ENCODE data around the gene HSDL2.

Gene HSDL2

GRCh38 chr9:112447283-112447761 is 67.4 kb downstream of the HSDL2 start:
- Histone ChIP-seq H3K79me2 (no peaks in the 10 kb centered on the region), H3K4me3 (ENCODE audit: low read depth, low read length) (no peak overlapping the region), H3K9ac (no peak overlapping the region), H3K4me1 (no peaks in the 10 kb centered on the region), H3K4me2 (ENCODE audit: low read length) (no peak overlapping the region), H3K27me3 (ENCODE audit: control insufficient read depth, insufficient read depth, low read length) (no peaks in the 10 kb centered on the region), H2AFZ (no peak overlapping the region), H3K27ac (no peak overlapping the region), H3K9me3 (ENCODE audit: control insufficient read depth, low read length) (no peaks in the 10 kb centered on the region), H3K36me3 (ENCODE audit: control insufficient read depth, insufficient read depth, low read length) (no peaks in the 10 kb centered on the region)
- TF ChIP-seq CTCF (IDR thresholded peaks at IDR 0.05): no peak

- Histone ChIP-seq H3K79me2 (no peaks in the 10 kb centered on the region), H3K27me3 (ENCODE audit: control insufficient read depth, insufficient read depth, low read length) (no peaks in the 10 kb centered on the region), H3K36me3 (ENCODE audit: control insufficient read depth, insufficient read depth, low read length) (no peaks in the 10 kb centered on the region), H2AFZ (no peak overlapping the region), H3K4me3 (ENCODE audit: low read depth, low read length) (no peak overlapping the region), H3K9ac (no peak overlapping the region), H3K9me3 (ENCODE audit: control insufficient read depth, low read length) (no peaks in the 10 kb centered on the region), H3K4me2 (ENCODE audit: low read length) (no peak overlapping the region), H3K27ac (no peak overlapping the region), H3K4me1 (no peaks in the 10 kb centered on the region)
- TF ChIP-seq CTCF (IDR thresholded peaks at IDR 0.05): no peak
Observed at GRCh38 chr9:112462855-112463254, 82.9 kb downstream of the HSDL2 start.

- H3K27ac ChIP-seq: no peak overlapping the region
- H3K36me3 ChIP-seq (ENCODE audit: control insufficient read depth, insufficient read depth, low read length): no peaks in the 10 kb centered on the region
- no peaks in the 10 kb centered on the region for H3K4me1 ChIP-seq
- no peaks in the 10 kb centered on the region for H3K9me3 ChIP-seq (ENCODE audit: control insufficient read depth, low read length)
- no peak overlapping the region for H3K9ac ChIP-seq
- no peak overlapping the region for H2AFZ ChIP-seq
- no peaks in the 10 kb centered on the region for H3K27me3 ChIP-seq (ENCODE audit: control insufficient read depth, insufficient read depth, low read length)
- TF ChIP-seq CTCF (IDR thresholded peaks at IDR 0.05): no peak
- H3K4me2 ChIP-seq (ENCODE audit: low read length): no peak overlapping the region
- H3K4me3 ChIP-seq (ENCODE audit: low read depth, low read length): no peak overlapping the region
- H3K79me2 ChIP-seq: no peaks in the 10 kb centered on the region
Observed at GRCh38 chr9:112465352-112465751, 85.4 kb downstream of the HSDL2 start.

GRCh38 chr9:112472996-112473395 is 93.1 kb downstream of the HSDL2 start:
- Histone ChIP-seq H3K4me2 (ENCODE audit: low read length) (no peak overlapping the region), H3K27ac (no peak overlapping the region), H3K9me3 (ENCODE audit: control insufficient read depth, low read length) (no peaks in the 10 kb centered on the region), H3K36me3 (ENCODE audit: control insufficient read depth, insufficient read depth, low read length) (no peaks in the 10 kb centered on the region), H3K27me3 (ENCODE audit: control insufficient read depth, insufficient read depth, low read length) (no peaks in the 10 kb centered on the region), H3K79me2 (no peaks in the 10 kb centered on the region), H2AFZ (no peak overlapping the region), H3K9ac (no peak overlapping the region), H3K4me3 (ENCODE audit: low read depth, low read length) (no peak overlapping the region), H3K4me1 (no peaks in the 10 kb centered on the region)
- TF ChIP-seq CTCF (IDR thresholded peaks at IDR 0.05): no peak

DNA sequence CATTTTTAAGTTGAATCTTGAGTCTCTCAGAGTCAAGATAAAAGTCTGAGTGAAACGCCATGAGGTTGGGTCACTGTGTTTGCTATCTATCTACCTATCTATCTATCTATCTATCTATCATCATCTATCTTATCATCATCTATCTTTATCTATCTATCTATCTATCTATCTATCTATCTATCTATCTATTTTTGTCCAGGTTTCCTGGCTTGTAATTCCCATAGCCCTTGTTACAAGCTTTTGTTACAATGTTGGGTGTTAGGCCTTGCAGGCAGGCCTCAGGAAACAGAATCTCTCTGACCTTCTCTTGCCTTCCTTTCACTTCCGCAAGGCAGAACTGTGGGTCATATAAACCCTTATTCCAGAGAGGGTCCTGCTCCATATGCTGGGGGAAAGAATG is 94.1 kb downstream of the HSDL2 start:
- Histone ChIP-seq H3K79me2 (no peaks in the 10 kb centered on the region), H3K36me3 (ENCODE audit: control insufficient read depth, insufficient read depth, low read length) (no peaks in the 10 kb centered on the region), H3K9ac (no peak overlapping the region), H3K4me1 (no peaks in the 10 kb centered on the region), H3K27ac (no peak overlapping the region), H3K27me3 (ENCODE audit: control insufficient read depth, insufficient read depth, low read length) (no peaks in the 10 kb centered on the region), H3K4me2 (ENCODE audit: low read length) (no peak overlapping the region), H3K4me3 (ENCODE audit: low read depth, low read length) (no peak overlapping the region), H2AFZ (no peak overlapping the region), H3K9me3 (ENCODE audit: control insufficient read depth, low read length) (no peaks in the 10 kb centered on the region)
- TF ChIP-seq CTCF (IDR thresholded peaks at IDR 0.05): no peak
